ENCODE results near the gene TMPRSS12.
"Not testable (repeated sequence)": the region's sequence is repeated elsewhere in the genome, so short reads cannot be mapped to it uniquely, and the experiment has no call there.

TMPRSS12 gene

DNA sequence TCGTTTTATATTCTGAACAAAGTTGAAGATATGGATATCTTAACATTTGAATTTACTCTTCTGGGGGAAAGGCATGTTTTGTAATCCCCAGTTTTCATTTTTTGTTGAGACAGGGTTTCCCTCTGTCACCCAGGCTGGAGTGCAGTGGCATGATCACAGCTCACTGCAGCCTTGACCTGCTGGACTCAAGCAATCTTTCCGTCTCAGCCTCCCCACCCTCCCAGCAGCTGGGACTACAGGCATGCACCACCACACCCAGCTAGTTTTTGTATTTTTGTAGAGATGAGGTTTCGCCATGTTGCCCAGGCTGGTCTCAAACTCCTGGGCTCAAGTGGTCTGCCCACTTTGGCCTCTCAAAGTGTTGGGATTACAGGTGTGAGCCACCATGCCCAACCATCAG is 84.2 kb downstream of the TMPRSS12 start:
- DNase-seq (ENCODE audit: low read depth) = not testable (repeated sequence)

DNA sequence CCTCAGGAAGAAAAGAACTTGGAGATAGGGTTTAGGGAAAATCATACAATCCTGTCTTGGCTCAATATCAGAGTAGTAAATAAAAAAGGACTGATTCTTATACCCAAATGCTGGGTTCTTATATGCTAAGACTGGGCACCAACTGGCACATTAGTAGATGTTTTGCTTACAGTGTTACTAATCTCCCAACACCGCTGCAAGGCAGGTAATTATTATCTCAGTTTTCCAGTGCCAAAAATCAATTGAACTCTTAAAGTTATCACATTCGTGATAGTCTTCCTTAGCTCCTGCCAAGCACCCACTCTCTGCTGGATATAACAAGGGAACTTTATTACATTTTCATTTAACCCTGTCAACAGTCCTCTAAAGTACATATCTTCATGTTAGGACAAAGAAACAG is 84.6 kb downstream of the TMPRSS12 start:
- no peak for DNase-seq (ENCODE audit: low read depth)

GRCh38 chr12:50927766-50928224 is 85.1 kb downstream of the TMPRSS12 start:
- no peak for DNase-seq (ENCODE audit: low read depth)

- no peak for DNase-seq (ENCODE audit: low read depth)
Measured at GRCh38 chr12:50928392-50928791, 85.7 kb downstream of the TMPRSS12 start.

- DNase-seq (ENCODE audit: low read depth) = no peak
Measured at GRCh38 chr12:50929831-50930230, 87.1 kb downstream of the TMPRSS12 start.

DNA sequence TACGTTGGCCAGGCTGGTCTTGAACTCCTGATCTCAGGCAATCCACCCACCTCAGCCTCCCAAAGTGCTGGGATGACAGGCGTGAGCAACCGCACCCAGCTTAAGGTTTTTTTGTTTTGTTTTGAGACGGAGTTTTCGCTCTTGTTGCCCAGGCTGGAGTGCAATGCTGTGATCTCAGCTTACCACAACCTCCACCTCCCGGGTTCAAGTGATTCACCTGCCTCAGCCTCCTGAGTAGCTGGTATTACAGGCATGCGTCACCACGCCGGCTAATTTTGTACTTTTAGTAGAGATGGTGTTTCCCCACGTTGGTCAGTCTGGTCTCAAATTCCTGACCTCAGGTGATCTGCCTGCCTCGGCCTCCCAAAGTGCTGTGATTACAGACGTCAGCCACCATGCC is 87.8 kb downstream of the TMPRSS12 start:
- DNase-seq (ENCODE audit: low read depth) = not testable (repeated sequence)

- DNase-seq (ENCODE audit: low read depth) = no peak
Measured at GRCh38 chr12:50932787-50933280, 90.1 kb downstream of the TMPRSS12 start.

- DNase-seq (ENCODE audit: low read depth) = no peak
Measured at GRCh38 chr12:50933459-50934124, 90.9 kb downstream of the TMPRSS12 start.

- no peak for DNase-seq (ENCODE audit: low read depth)
Measured at GRCh38 chr12:50934371-50934851, 91.7 kb downstream of the TMPRSS12 start.

DNA sequence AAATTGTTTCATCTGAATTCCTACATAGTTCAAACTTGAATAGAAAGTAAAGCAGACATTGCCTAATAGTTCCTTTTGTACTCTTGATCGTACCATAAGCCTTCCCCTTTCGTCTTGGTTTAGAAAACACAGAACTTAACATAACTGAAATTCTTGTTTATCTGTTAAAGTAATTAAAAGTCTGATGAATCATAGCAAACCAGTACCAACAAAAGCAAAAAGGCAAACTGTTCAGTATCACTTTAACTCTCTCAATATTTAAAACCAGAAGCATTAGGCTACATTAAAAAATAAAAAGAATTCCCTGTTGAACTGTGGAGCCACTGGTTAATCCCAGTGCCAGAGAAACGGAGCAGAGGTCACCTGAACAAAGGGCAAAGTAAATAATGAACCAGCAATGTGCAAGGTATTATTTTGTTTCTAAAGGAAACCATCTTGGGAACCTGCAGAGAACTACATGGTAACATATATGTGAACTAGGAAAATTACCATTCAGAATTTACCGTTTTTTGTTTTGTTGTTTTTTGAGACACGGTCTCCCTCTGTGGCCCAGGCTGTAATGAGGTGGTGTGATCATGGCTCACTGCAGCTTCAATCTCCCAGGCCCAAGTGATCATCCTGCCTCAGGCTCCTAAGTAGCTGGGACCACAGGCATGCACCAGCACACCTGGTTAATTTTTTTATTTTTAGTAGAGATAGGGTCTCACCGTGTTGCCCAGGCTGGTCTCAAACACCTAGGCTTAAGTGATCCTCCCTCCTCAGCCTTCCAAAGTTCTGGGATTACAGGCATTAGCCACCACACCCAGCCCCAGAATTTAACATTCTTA is 92.5 kb downstream of the TMPRSS12 start:
- no peak for DNase-seq (ENCODE audit: low read depth)

GRCh38 chr12:50936821-50937530 is 94.2 kb downstream of the TMPRSS12 start:
- no peak for DNase-seq (ENCODE audit: low read depth)

Data from activated gamma-delta T cell treated with anti-CD3 and anti-CD28 coated beads, Interleukin-2, amount 50 U/mL, for 16 hours (primary cell).